Right ventricle myocardium superior (tissue), 1 donor: ENCODE measurements around the gene EP400. TPM values are rescaled to one million over a fixed set of nuclear protein-coding genes. Genes with fewer than 3 reads are reported as not detected.
"Not testable (repeated sequence)": the region's sequence is repeated elsewhere in the genome, so short reads cannot be mapped to it uniquely, and the experiment has no call there.

Source experiments
- ATAC-seq: fragments of 200-7000 bp; cut with Tn5 transposase; one replicate; pipeline ENCODE4 v1.9.1; 2020; ENCODE audit warnings: mild to moderate bottlenecking; ENCODE audit not compliant: poor library complexity
- DNase-seq: peaks from one replicate; pipeline ENCODE4 v3.0.0-alpha.2; 2020
- intact Hi-C: fragments of 100-400 bp; cut with DNase I; formaldehyde crosslinking; loops from one replicate; pipeline ENCODE4 v1.11.2; 2022
- total RNA-seq: library from RNA; stranded (reverse); fragmentation: NEBNext Ultra II Directional; extraction: Animal tissue kit (Norgen Biotek cat#: 25700); gene quantifications from one replicate; pipeline ENCODE4 v1.2.1, GENCODE V29; 2021
- donor health status: DM: no; HTN: yes; CAD: no; lungs with severe emphysema.

Gene EP400
- total RNA-seq, 1 donor from 2014 or later, result 12.3 TPM

GRCh38 chr12:132068250-132068649 lies 118.5 kb downstream of the EP400 start:
- intact Hi-C loops, result no loop called here
- no peak for ATAC-seq
- DNase-seq, result no peak

- no peak for ATAC-seq
- intact Hi-C loops, result no loop called here
- no peak for DNase-seq
These were observed 119.7 kb downstream of the EP400 start for GRCh38 chr12:132069336-132069985.

DNA sequence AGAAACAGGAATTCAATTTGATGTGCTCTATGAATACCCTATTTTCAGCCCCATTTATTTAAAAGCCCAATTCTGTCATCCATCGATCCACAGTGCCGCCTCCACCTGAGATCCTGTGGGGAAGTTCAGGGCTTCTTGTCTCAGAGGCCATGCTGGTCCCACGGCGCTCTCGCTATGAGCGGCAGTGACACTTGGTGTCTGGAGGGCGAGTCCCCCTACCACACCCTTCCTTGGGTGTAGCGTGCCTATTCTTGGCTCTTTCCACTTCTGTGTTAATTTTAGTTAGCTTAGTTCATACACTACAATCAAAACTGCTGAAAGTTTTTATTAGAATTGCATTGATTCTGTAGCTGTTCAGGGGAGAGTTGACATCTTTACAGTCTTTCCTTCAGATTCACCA lies 120.6 kb downstream of the EP400 start:
- intact Hi-C loops, result no loop called here
- DNase-seq (no peak), ATAC-seq (no peak)

DNA sequence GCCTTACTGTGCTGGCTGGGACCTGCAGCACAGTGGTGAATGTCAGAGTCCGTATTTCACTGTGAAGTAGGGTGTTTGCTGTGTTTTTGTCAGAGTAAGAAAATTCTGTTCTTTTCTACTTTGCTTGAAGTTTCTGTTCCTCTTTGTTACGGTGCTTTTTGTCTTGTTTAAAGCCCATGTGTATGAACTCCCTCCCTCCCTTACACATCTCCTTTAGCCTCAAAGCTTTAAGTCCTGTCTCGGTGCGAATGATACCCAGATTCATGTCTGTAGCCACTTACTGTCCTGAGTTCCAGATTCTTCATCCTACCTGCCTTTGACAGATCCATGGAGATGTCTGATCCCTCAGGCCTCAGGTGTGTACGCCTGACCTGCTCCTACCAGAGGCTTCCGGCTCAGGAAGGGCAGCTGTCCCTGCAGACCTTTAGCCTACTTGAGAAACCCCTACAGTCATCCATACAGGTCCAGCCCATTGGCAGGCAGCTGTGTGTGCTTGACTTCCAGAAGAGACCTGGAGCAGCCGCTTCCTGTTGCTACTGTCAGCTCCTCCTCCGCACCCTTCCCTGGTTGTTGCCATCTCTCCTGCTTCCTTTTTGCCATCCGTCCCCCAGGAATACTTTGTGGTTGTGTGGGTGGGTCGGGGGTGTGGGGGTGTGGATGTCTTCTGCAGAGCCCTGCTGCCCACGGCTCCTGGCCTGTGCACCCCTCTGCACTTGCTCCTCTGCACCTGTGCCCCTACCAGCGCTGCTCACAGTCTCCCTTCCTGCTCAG lies 121.5 kb downstream of the EP400 start:
- ATAC-seq, result no peak
- intact Hi-C loops, result no loop called here
- DNase-seq, result no peak

- ATAC-seq, result no peak
- no peak for DNase-seq
- intact Hi-C loops, result no loop called here
These were observed 122.2 kb downstream of the EP400 start for GRCh38 chr12:132071830-132072384.

DNA sequence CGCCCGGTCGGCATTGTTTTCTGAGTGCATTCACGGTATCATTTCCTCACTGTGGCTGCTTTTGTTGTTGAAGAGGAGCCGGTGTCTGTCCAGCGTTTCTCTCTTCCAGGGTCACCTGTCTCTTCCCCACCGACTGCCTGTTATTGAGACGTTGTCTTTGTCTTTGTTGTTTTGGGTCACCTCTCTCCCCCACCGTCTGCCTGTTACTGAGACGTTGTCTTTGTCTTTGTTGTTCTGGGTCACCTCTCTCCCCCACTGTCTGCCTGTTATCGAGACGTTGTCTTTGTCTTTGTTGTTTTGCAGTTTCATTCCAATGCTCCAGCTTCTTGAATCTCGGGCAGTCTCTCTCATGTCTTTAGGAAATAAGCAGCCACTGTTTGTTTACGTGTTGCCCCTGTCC lies 124.5 kb downstream of the EP400 start:
- ATAC-seq, result no peak
- intact Hi-C loops, result no loop called here
- DNase-seq, result no peak

GRCh38 chr12:132075026-132075713 lies 125.4 kb downstream of the EP400 start:
- intact Hi-C loops, result no loop called here
- no peak for DNase-seq
- no peak for ATAC-seq

DNA sequence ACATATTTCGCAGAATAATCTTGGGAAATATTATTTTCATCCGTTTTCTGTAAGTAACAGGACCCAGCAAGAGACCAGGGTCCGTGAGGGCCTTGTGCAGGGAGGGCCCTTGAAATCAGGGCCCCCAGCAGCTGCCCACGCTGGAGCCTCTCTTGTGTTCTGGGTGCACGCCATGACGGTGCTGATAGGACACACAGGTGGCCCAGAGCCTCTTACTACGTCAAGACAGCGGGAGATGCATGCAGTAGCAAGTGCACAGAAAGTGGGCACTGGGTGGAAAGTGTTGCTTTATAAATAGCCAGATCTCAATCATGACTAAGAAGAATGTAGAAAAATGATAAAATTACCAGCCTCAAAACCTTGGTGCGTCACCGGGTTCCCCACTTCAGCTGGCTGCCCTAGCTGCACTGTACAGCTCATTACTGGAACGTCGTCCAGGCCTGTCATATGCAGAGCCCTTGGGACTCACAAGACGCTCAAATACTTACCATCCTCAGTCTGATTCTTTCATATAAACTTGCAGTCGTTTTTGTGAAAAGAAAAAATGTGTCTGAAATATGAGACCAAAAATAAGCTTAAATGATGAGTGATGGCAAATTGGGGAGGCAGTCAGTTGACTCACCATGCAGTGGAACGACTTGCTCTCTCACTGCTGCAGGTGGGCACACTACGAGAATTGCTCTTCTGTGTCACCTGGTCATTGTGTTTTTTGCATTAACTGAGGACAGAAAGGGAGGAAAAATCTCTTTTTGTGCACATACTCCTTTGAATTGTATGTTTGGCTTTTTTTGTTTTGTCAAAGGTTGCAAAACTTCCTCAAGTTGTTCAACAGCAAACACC lies 126.2 kb downstream of the EP400 start:
- no peak for ATAC-seq
- intact Hi-C loops, result no loop called here
- DNase-seq, result no peak

GRCh38 chr12:132076711-132077110 lies 127.0 kb downstream of the EP400 start:
- no peak for ATAC-seq
- no peak for DNase-seq
- intact Hi-C loops, result no loop called here

DNA sequence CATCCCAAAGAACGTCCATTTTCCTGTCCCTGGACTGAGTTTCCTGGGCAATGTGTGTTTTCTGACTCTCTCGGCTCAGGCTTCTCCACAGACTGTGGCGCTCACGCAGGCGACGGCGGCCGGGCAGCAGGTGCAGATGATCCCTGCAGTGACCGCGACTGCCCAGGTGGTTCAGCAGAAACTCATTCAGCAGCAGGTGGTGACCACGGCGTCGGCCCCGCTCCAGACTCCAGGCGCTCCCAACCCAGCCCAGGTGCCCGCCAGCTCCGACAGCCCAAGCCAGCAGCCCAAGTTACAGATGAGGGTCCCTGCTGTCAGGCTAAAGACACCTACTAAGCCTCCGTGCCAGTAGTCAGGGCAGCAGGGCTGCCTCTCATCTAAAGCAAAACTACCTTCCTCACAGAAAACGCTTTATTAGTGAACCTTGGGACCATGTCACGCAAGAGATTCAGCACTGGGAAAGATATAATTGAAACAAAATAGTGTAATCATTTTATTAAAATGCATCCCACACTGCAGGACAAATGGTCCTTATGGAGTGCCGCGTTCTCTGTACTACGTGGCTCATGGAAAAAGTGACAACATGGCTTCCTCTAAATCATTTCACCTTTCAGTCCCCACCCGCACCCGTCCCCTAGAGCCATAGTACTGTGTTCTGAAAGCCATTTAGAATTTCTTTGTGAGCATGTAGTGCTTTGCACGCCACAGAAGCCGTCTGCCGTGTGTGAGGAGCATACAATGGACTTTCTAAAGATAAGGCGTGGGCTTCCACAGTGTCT lies 127.8 kb downstream of the EP400 start:
- intact Hi-C loops, result no loop called here
- ATAC-seq (no peak), DNase-seq (no peak)

- no peak for ATAC-seq
- intact Hi-C loops, result no loop called here
These were observed 128.4 kb downstream of the EP400 start for GRCh38 chr12:132078190-132078589.

GRCh38 chr12:132079200-132079599 lies 129.5 kb downstream of the EP400 start:
- ATAC-seq, result no peak
- intact Hi-C loops, result no loop called here
- no peak for DNase-seq

More at GRCh38 chr12:132078190-132078589, 128.4 kb downstream of the EP400 start:
- no peak for DNase-seq

DNA sequence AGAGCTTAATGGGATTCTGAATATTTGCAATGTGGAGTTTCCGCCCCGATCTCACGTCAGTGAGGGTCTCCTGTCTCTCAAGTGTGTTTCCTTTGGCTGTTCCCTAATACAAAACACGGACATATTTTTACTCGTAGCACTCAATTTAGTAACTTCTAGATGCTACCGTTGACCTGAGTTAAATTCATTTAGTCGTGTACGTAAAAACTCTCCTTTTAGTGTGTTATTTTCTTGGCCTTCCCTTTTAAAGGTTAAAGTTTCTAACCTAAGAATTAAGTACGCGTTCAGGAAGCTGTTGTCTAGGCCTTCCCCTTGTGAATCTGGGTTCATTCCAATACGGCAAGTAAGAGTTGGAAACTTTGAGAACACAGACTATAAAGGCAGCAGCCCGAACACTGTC lies 130.0 kb downstream of the EP400 start:
- ATAC-seq, result no peak
- DNase-seq, result no peak
- intact Hi-C loops, result no loop called here

DNA sequence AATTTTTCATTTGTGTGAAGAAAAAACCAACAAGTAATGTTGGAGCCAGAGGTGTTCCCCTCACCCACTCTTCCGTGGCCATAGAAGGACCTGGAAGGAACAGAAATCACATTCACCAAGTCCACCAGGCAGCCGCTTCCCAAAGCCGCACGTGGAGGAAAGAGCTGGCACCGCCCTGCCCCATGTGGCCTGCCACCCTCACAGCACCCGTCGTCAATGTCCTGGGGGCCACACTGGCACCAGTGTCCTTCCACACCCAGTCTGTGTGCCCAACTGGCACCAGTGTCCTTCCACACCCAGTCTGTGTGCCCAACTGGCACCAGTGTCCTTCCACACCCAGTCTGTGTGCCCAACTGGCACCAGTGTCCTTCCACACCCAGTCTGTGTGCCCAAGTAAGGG lies 130.8 kb downstream of the EP400 start:
- DNase-seq, intact Hi-C loops, ATAC-seq: not testable (repeated sequence)

- intact Hi-C loops, result no loop called here
- ATAC-seq, result no peak
- DNase-seq, result no peak
These were observed 131.7 kb downstream of the EP400 start for GRCh38 chr12:132081423-132081822.

GRCh38 chr12:132083614-132083940 lies 133.8 kb downstream of the EP400 start:
- intact Hi-C loops, result no loop called here
- ATAC-seq (no peak), DNase-seq (no peak)

- intact Hi-C loops, result no loop called here
- ATAC-seq, result peak; percentile 96
- DNase-seq, result peak; percentile 95
These were observed 134.3 kb downstream of the EP400 start for GRCh38 chr12:132083941-132084620.
